Measurements from ENCODE around the gene ABTB1. TPM values are rescaled to one million over a fixed set of nuclear protein-coding genes. Genes with fewer than 3 reads are reported as not detected.

The ABTB1 gene
- total RNA-seq, 6 donors from 2014 or later, result 28.0 to 262 (median 65.8) TPM

- H3K27ac ChIP-seq, result no peak overlapping the region
- TF ChIP-seq EP300 (IDR thresholded peaks at IDR 0.05) (no peak), POLR2AphosphoS5 (IDR thresholded peaks at IDR 0.05) (no peak), POLR2A (IDR thresholded peaks at IDR 0.05) (no peak), CTCF (IDR thresholded peaks at IDR 0.05) (no peak)
- 92 to 94% methylated on average over 2 of the region's 2 CpGs for WGBS, 2 donors
- peaks cover 0 to 7% (median 0%) of the 10 kb centered on the region in 4 donors for H3K36me3 ChIP-seq
- no peak for DNase-seq
- no peak for ATAC-seq (ENCODE audit: low FRiP score in 2 of 2)
- peaks cover 7 to 15% (median 9%) of the 10 kb centered on the region in 4 donors for H3K4me1 ChIP-seq
- H3K27me3 ChIP-seq, result no peaks in the 10 kb centered on the region
- H3K9me3 ChIP-seq, result no peaks in the 10 kb centered on the region
- H3K4me3 ChIP-seq, result no peak overlapping the region
These were observed 14.5 kb downstream of the ABTB1 start for GRCh38 chr3:127687228-127687737.

- 72 to 80% methylated on average over 2 of the region's 2 CpGs for WGBS, 2 donors
- no peaks in the 10 kb centered on the region for H3K9me3 ChIP-seq
- H3K4me1 ChIP-seq, result peaks cover 6 to 15% (median 9%) of the 10 kb centered on the region in 4 donors
- H3K27ac ChIP-seq, result no peak overlapping the region
- no peak overlapping the region for H3K4me3 ChIP-seq
- no peak for DNase-seq
- no peaks in the 10 kb centered on the region for H3K27me3 ChIP-seq
- peaks cover 0 to 12% (median 0%) of the 10 kb centered on the region in 4 donors for H3K36me3 ChIP-seq
- TF ChIP-seq POLR2A (IDR thresholded peaks at IDR 0.05), result no peak
- no peak for TF ChIP-seq POLR2AphosphoS5 (IDR thresholded peaks at IDR 0.05)
- no peak for TF ChIP-seq CTCF (IDR thresholded peaks at IDR 0.05)
- TF ChIP-seq EP300 (IDR thresholded peaks at IDR 0.05), result no peak
- ATAC-seq (ENCODE audit: low FRiP score in 2 of 2), result no peak
These were observed 15.3 kb downstream of the ABTB1 start for GRCh38 chr3:127688022-127688415.

DNA sequence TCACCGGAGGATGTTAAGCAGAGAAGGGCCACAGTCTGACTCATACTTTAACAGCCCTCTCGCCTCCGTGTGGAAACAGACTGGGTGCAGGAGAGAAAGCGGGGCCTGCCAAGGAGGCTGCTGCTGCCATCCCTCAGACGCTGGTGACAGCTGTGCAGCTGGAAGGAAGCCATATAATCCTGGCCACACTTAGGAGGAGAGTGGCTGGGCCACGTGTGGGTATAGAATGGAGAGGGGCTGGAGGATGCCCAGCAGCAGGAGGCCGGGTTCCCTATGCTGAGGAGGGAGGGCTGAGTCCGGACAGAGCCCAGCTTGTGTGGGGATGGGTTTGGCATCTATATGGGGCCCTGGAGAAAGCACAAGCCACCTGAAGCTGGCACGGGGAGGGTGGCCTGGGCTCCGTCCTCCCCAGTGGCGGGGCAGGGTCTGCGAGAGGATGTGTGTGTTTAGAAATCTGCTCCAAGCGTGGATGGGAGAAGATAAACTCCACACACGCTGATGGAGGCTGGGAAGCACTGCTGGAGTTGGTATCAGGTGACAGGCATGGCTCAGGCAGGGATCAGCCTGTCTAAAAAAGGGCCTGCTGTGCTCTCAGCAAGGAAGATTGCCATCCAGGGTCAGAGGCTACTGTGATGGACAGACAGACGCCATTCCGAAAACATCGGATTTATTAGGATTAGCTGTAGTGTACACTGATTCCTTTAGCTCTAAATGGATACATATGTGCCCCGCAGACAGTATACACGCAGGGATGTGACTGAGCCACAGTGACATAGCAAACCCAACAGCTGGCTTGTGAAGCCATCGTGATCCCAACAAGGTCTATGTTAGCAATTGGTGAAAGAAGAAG is 15.9 kb downstream of the ABTB1 start:
- no peak for ATAC-seq (ENCODE audit: low FRiP score in 2 of 2)
- WGBS, 2 donors, result 70 to 76% methylated on average over 18 to 20 of the region's 20 CpGs

DNA sequence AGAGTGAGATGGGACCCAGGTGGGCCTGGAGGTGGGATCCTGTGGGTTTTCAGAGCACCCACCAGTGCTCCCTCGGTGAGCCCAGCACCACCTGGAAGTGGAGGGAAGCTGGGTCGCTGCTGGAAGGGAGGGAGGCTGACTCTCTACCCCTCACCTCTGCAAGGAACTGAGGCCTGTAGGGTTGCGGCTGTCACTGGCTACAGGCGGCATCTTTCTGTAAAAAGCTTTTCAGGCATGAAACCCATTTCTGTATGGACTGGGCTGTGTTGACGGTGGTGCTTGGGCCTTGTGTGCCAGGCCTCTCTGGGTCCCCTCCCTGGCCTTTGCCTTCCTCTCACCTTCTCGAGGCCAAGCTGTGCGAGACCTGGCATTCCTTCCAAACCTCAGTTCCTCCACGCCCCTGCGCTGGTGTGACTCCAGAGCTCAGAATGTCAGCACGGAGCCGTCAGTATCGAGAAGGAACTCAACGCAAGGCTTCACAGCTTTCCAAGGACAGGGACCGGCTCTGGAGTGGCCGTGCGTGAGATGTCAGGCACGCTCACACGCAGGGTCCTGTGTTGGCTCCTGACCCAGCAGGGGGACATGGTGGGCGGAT is 16.6 kb downstream of the ABTB1 start:
- Histone ChIP-seq H3K4me3 (no peak overlapping the region), H3K27me3 (no peaks in the 10 kb centered on the region), H3K36me3 (peaks cover 0 to 21% (median 3%) of the 10 kb centered on the region in 4 donors), H3K9me3 (no peaks in the 10 kb centered on the region), H3K27ac (peak overlapping the region in 1 of 4 donors; percentile 49), H3K4me1 (peaks cover 0 to 12% (median 9%) of the 10 kb centered on the region in 4 donors)
- TF ChIP-seq POLR2A (IDR thresholded peaks at IDR 0.05) (no peak), EP300 (IDR thresholded peaks at IDR 0.05) (no peak), POLR2AphosphoS5 (IDR thresholded peaks at IDR 0.05) (no peak), CTCF (IDR thresholded peaks at IDR 0.05) (no peak)
- DNase-seq (no peak), ATAC-seq (ENCODE audit: low FRiP score in 2 of 2) (no peak)
- 87 to 93% methylated on average over 18 to 19 of the region's 19 CpGs for WGBS, 2 donors

More for the DNA sequence above, 15.9 kb downstream of the ABTB1 start:
- H3K9me3 ChIP-seq, result no peaks in the 10 kb centered on the region
- peak in 1 of 2 donors; percentile 20 for DNase-seq
- peak overlapping the region in 1 of 4 donors; percentile 49 for H3K27ac ChIP-seq
- H3K27me3 ChIP-seq, result no peaks in the 10 kb centered on the region
- H3K4me3 ChIP-seq, result no peak overlapping the region
- H3K36me3 ChIP-seq, result peaks cover 0 to 18% (median 2%) of the 10 kb centered on the region in 4 donors
- H3K4me1 ChIP-seq, result peaks cover 0 to 12% (median 9%) of the 10 kb centered on the region in 4 donors
- TF ChIP-seq POLR2AphosphoS5 (IDR thresholded peaks at IDR 0.05), result no peak

GRCh38 chr3:127690106-127690505 is 17.4 kb downstream of the ABTB1 start:
- Histone ChIP-seq H3K36me3 (peaks cover 0 to 27% (median 5%) of the 10 kb centered on the region in 4 donors), H3K27ac (peak overlapping the region; percentile 6 to 59 (median 54)), H3K27me3 (no peaks in the 10 kb centered on the region), H3K4me1 (peaks cover 0 to 12% (median 9%) of the 10 kb centered on the region in 4 donors), H3K9me3 (no peaks in the 10 kb centered on the region), H3K4me3 (no peak overlapping the region)
- WGBS, 2 donors, result 60 to 70% methylated on average over 2 to 4 of the region's 4 CpGs
- ATAC-seq (ENCODE audit: low FRiP score in 2 of 2), result peak; percentile 35 to 40
- no peak for TF ChIP-seq CTCF (IDR thresholded peaks at IDR 0.05)
- no peak for TF ChIP-seq POLR2AphosphoS5 (IDR thresholded peaks at IDR 0.05)
- TF ChIP-seq EP300 (IDR thresholded peaks at IDR 0.05), result no peak
- TF ChIP-seq POLR2A (IDR thresholded peaks at IDR 0.05), result no peak
- DNase-seq, result no peak
